Astrocyte of the spinal cord (primary cell): ENCODE results near the gene MIA.
"Not testable (repeated sequence)": the region's sequence is repeated elsewhere in the genome, so short reads cannot be mapped to it uniquely, and the experiment has no call there.

Experiments used
- DNase-seq: peaks from one replicate; pipeline ENCODE4 v3.0.0; 2011; ENCODE audit warnings: low read depth, low spot score
- H3K4me3 ChIP-seq: 2 replicates; pipeline ENCODE4 v1.5.1; 2011; ENCODE audit warnings: low read depth, mild to moderate bottlenecking, low read length, moderate library complexity
- in situ Hi-C: cut with HindIII; loops from 2 replicates; pipeline ENCODE4 v1.10.0; 2017; ENCODE audit warnings: low sequenced_read_pairs
- TF ChIP-seq, protein P1 (sequence below): IDR thresholded peaks from 2 replicates; pipeline ENCODE4 v1.5.1; 2012; ENCODE audit warnings: low read depth, mild to moderate bottlenecking, low read length, inconsistent platforms

MIA gene

DNA sequence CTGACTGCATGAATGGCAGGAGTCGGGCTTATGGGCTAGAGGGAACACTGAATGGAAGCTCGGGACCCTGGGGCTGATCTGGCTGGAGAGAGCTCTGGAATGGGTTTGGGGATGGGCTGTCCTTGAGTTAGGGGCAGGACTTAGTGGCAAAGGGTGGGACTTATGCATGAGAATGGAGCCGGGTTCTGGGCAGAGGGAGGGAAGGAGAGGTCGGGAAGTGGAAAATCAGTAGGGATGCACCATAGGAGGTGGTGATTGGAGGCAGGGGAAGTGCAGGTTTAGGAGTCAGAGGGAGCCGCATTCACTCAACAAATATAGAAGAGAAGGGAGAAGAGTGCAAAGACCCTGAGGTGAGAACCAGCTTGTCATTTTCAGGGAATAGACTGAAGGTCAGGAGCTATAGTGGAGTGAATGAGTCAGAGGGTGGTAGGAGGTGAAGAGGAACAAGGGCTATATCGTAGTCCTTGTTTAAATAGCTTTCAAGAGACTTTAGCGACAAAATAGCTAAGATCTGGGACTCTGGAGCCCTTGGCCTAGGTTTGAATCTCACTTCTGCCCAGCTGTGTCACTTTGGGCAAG, 3.5 kb downstream of the MIA start:
- no peak for DNase-seq
- in situ Hi-C loops: no loop called here
- TF ChIP-seq, protein P1, sequence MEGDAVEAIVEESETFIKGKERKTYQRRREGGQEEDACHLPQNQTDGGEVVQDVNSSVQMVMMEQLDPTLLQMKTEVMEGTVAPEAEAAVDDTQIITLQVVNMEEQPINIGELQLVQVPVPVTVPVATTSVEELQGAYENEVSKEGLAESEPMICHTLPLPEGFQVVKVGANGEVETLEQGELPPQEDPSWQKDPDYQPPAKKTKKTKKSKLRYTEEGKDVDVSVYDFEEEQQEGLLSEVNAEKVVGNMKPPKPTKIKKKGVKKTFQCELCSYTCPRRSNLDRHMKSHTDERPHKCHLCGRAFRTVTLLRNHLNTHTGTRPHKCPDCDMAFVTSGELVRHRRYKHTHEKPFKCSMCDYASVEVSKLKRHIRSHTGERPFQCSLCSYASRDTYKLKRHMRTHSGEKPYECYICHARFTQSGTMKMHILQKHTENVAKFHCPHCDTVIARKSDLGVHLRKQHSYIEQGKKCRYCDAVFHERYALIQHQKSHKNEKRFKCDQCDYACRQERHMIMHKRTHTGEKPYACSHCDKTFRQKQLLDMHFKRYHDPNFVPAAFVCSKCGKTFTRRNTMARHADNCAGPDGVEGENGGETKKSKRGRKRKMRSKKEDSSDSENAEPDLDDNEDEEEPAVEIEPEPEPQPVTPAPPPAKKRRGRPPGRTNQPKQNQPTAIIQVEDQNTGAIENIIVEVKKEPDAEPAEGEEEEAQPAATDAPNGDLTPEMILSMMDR: no peak
- peak overlapping the region; percentile 69 for H3K4me3 ChIP-seq

DNA sequence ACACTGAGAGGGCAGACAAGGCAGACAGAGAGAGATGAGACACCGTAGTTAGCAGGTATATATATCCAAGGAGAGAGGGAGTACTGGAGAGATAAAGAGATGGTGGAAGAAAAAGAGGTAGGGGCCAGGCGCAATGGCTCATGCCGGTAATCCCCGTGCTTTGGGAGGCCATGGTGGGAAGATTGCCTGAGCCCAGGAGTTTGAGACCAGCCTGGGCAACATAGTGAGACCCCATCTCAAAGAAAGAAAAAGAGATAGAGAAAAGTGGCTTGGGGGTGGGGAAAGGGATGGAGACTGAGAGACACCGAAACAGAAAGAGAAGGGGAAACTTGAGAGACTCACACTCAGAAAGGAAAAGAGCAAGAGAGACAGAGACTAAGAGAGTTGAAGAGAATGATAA, 5.3 kb downstream of the MIA start:
- no peak overlapping the region for H3K4me3 ChIP-seq
- TF ChIP-seq, protein P1: no peak

DNA sequence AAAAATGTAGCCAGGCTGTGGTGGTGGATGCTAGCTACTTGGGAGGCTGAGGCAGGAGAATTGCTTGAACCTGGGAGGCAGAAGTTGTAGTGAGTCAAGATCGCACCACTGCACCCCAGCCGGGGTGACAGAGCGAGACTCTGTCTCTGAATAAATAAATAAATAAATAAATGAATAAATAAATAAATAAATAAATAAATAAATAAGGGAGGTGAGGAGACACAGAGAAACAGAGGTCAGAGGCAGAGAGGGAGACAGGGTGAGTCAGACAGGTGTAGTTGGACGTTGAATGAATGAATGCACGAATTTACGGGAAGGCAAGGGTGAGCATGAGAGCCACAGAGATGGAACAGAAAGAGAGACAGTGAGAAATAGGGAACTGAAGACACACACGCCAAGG, 5.8 kb downstream of the MIA start:
- TF ChIP-seq, protein P1: no peak
- H3K4me3 ChIP-seq: no peak overlapping the region
- in situ Hi-C loops: no loop called here
- no peak for DNase-seq

More for the DNA sequence above, 5.3 kb downstream of the MIA start:
- in situ Hi-C loops: no loop called here
- DNase-seq: no peak

DNA sequence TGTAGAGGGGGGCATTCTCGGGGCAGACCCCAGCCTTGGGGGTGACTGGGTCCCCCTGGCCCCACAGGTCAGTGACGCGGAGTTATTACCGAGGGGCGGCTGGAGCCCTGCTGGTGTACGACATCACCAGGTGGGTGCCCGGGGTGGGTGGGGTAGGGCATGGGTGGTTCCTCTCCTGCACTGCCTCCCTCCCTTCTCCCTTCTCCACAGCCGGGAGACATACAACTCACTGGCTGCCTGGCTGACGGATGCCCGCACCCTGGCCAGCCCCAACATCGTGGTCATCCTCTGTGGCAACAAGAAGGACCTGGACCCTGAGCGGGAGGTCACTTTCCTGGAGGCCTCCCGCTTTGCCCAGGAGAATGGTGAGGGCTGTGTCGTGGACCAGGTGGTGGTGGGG, 8.4 kb downstream of the MIA start:
- in situ Hi-C loops: no loop called here
- no peak for DNase-seq
- TF ChIP-seq, protein P1: no peak
- no peak overlapping the region for H3K4me3 ChIP-seq

DNA sequence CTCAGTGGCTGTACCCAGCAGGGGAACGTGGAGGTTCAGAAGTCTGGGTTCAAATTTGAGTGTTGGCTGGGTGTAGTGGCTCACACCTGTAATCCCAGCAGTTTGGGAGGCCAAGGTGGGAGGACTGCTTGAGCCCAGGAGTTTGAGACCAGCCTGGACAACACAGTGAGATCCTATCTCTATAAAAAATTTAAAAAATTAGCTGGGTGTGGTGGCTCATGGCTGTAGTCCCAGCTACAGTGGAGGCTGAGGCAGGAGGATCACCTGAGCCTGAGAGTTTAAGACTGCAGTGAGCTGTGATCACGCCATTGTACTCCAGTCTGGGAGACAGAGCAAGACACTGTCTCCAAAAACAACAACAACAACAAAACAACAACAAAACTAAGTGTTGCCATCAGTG, 8.8 kb downstream of the MIA start:
- DNase-seq, H3K4me3 ChIP-seq, in situ Hi-C loops: not testable (repeated sequence)

DNA sequence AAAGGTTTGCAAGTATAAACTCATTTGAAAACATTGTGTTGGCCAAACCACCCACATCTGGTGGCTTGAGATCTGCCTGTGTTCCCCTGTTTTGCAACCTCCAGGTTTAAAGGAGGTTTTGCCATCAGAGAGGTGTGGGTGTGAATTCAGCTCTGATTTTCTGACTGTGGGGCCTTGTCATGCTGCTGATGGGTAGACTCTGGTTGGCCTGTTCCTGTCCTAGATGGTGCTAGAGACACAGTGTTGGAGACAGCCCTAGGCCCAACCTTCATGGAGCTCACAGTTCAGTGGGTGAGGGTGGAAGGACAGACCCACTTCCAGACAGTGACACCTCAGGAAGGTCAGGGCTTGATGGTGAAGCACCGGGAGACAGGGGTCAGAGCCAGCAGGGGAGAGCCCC, 10.2 kb downstream of the MIA start:
- DNase-seq: no peak
- TF ChIP-seq, protein P1: no peak
- H3K4me3 ChIP-seq: no peak overlapping the region
- in situ Hi-C loops: no loop called here

DNA sequence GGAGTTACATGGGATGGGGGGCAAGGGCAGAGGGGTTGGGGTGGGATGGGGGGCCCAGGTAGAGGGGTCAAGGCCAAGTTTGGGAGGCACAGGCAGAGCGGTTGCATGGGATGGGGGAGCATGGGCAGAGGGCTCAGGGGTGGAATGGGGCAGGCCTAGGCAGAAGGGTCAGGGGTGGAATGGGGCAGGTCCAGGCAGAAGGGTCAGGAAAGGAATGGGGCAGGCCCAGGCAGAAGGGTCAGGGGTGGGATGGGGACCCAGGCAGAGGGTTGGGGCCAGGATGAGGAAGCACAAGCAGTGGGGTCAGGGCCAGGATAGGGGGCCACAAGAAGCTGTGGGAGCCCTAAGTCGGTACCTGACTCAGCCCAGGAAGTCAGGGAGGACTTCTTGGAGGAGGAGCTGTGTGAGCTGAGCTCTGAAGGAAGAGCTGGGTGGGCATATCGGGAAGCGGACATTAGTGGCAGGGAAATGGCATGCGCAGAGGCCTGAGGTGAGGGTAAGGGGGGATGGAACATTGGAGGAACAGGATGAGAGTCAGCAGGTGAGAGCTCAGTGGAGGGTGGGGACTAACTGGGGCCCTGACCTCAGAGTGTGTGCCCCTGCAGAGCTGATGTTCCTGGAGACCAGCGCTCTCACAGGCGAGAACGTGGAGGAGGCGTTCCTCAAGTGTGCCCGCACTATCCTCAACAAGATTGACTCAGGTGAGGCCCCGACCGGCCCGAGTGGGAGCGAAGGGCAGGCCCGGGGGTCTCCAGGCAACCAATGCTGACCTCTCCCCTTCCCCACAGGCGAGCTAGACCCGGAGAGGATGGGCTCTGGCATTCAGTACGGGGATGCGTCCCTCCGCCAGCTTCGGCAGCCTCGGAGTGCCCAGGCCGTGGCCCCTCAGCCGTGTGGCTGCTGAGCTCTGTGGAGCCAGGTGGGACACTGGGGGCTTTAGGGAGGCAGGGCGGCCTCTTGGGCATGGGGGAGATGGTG, 11.0 kb downstream of the MIA start:
- in situ Hi-C loops: no loop called here
- DNase-seq: no peak
- no peak overlapping the region for H3K4me3 ChIP-seq
- TF ChIP-seq, protein P1: no peak
